ENCODE data around the gene CDYL2.

DNA sequence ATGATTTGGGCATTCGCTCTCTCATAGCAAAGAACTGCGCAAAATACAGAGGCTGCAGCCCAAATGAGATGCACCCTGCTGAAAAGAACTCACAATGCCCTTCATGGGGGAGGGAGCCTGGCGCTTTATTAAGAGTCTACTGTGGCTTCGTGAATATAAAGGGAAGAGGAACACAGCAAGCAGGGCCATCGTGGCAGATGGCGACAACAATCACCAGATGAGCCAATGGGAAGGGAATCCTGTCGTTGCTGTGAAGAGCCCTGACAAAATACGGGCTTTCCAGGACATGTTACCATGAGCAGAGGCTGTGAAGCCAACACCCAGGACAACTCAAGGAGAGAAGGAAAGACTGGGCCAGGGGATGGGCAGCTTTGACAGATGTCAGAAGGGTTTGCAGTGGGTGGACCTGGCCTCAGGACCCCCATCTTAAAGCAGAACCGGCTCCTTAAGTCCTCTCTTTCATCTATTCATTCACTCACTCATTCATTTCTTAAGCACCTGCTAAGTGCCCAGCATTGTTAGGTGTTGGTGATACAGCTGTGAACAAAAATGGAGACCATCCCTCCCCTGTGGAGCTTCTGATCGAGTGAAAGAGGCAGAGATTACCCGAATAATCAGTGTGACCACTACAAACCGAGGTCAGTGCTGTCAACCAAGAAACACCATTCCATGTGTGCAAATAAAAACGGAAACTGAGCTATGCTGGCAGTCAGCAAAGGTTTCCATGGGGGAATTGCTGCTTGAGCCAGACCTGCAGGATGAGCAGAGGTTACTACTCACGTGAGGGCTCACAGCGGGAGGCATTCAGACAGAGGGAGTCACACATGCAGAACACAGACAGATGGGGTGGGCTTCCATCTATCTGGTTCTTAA is 137.8 kb downstream of the CDYL2 start:
- TF ChIP-seq, protein P1, sequence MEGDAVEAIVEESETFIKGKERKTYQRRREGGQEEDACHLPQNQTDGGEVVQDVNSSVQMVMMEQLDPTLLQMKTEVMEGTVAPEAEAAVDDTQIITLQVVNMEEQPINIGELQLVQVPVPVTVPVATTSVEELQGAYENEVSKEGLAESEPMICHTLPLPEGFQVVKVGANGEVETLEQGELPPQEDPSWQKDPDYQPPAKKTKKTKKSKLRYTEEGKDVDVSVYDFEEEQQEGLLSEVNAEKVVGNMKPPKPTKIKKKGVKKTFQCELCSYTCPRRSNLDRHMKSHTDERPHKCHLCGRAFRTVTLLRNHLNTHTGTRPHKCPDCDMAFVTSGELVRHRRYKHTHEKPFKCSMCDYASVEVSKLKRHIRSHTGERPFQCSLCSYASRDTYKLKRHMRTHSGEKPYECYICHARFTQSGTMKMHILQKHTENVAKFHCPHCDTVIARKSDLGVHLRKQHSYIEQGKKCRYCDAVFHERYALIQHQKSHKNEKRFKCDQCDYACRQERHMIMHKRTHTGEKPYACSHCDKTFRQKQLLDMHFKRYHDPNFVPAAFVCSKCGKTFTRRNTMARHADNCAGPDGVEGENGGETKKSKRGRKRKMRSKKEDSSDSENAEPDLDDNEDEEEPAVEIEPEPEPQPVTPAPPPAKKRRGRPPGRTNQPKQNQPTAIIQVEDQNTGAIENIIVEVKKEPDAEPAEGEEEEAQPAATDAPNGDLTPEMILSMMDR (IDR thresholded peaks at IDR 0.05): no peak
- TF ChIP-seq POLR2A (IDR thresholded peaks at IDR 0.05; ENCODE audit: low read depth): no peak
